Esophagus muscularis mucosa (tissue), 4 donors: Measurements from ENCODE around the gene ARL2BP. TPM values are rescaled to one million over a fixed set of nuclear protein-coding genes. Genes with fewer than 3 reads are reported as not detected.

Source experiments
- DNase-seq: peaks from one replicate; pipeline ENCODE4 v3.0.0-alpha.2; 2017; ENCODE audit errors: extremely low spot score
- H3K27ac ChIP-seq, 4 donors: fragments of 200-600 bp; sonication (generic); replicated peaks in 1 of 4; 1 replicate in 3 of 4; 2 replicates in 1 of 4; pipeline ENCODE4 v1.5.1; 2016 to 2019; ENCODE audit warnings: mild to moderate bottlenecking in 1 of 4
- H3K27me3 ChIP-seq, 4 donors: fragments of 200-600 bp; sonication (generic); one replicate each; pipeline versions ENCODE4 v1.5.1 to v1.6.0; 2016 to 2019
- H3K36me3 ChIP-seq, 4 donors: fragments of 200-600 bp; sonication (generic); one replicate each; pipeline ENCODE4 v1.5.1; 2016 to 2019
- H3K4me1 ChIP-seq, 4 donors: fragments of 200-600 bp; sonication (generic); one replicate each; pipeline ENCODE4 v1.5.1; 2016 to 2019
- H3K4me3 ChIP-seq, 4 donors: fragments of 200-600 bp; sonication (generic); 1 replicate in 2 of 4; 2 replicates in 2 of 4; pipeline ENCODE4 v1.5.1; 2016 to 2019; ENCODE audit warnings: mild to moderate bottlenecking in 4 of 4, moderate library complexity in 1 of 4
- H3K9me3 ChIP-seq, 4 donors: fragments of 200-600 bp; sonication (generic); 1 replicate in 3 of 4; 2 replicates in 1 of 4; pipeline ENCODE4 v1.5.1; 2016 to 2019
- EP300 ChIP-seq: sonication (generic); formaldehyde crosslinking; IDR thresholded peaks from one replicate; pipeline ENCODE4 v1.6.1; 2017; ENCODE audit warnings: antibody characterized with exemption
- POLR2A ChIP-seq: fragments of 450-650 bp; IDR thresholded peaks from one replicate; pipeline ENCODE4 v1.6.1; 2017; ENCODE audit warnings: antibody characterized with exemption, moderate library complexity, mild to moderate bottlenecking, low read depth
- POLR2AphosphoS5 ChIP-seq, 2 donors: sonication (generic); formaldehyde crosslinking; IDR thresholded peaks; one replicate each; pipeline ENCODE4 v1.6.1; 2017; ENCODE audit warnings: antibody characterized with exemption in 2 of 2
- WGBS: methylation state at CpG from one replicate; pipeline ENCODE4 v1.1.5; 2018; 5-methylcytosine and 5-hydroxymethylcytosine counted together
- intact Hi-C: fragments of 100-400 bp; cut with DNase I; formaldehyde crosslinking; loops from one replicate; pipeline ENCODE4 v1.15.1; 2023
- total RNA-seq, 4 donors: library from RNA; depleted of rRNA; stranded (reverse); fragments of >200 nt; gene quantifications; one replicate each; pipeline versions ENCODE4 v1.1.0 to v1.2.1, GENCODE V29; 2016
- TF ChIP-seq, protein P1 (sequence below), 3 experiments: fragments of 200-600 bp in 2 of 3; fragments of 450-650 bp in 1 of 3; sonication (generic) in 2 of 3; IDR thresholded peaks; one replicate each; pipeline ENCODE4 v1.5.1; 2017 to 2019; ENCODE audit warnings: antibody characterized with exemption in 3 of 3, mild to moderate bottlenecking in 2 of 3, moderate library complexity in 1 of 3

ARL2BP gene
- total RNA-seq, 4 donors from 2014 or later: 58.1 to 77.4 (median 66.9) TPM

DNA sequence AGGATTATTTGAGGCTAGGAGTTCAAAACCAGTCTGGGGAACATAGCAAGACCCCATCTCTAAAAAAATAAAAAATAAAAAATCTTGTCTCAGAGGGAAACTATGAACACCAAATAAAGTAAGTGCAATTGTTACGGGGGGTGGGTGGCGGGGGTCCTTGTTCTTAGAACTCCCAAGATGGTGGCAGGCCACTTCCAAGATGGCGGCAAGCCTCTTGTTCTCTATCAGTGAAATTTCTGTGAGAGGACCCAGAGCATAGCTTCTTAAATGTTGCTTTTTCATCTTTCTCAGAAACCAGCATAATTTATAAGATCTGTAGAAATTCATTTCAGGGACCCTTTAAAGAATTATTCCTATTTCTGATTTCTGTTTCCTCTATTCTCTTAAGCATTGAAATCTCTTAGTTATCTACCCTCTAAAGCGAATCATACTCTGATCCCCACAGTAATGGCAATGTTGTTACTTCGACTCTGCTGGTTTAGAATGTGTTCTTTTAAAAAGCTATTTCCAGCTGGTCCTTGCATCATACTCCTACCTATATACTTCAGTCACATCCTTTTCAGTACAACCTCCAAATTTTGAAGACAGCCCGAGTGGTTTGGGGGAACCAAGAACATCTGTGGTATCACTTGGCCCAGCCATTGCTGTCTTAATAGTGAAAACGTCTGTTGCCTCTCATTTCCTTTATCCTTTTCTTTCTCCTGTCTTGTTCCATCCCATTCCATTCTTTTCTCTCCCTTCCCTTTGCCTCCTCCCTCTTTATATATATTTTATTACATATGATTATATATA, 42.8 kb upstream of the ARL2BP start:
- Histone ChIP-seq H3K27ac (no peak overlapping the region), H3K36me3 (peaks cover 16 to 30% (median 27%) of the 10 kb centered on the region in 4 donors), H3K9me3 (no peaks in the 10 kb centered on the region), H3K4me1 (peaks cover 0 to 10% (median 4%) of the 10 kb centered on the region in 4 donors), H3K4me3 (no peak overlapping the region), H3K27me3 (no peaks in the 10 kb centered on the region)
- WGBS: 88% methylated on average over 7 of the region's 7 CpGs
- TF ChIP-seq POLR2A: no peak
- TF ChIP-seq, protein P1, sequence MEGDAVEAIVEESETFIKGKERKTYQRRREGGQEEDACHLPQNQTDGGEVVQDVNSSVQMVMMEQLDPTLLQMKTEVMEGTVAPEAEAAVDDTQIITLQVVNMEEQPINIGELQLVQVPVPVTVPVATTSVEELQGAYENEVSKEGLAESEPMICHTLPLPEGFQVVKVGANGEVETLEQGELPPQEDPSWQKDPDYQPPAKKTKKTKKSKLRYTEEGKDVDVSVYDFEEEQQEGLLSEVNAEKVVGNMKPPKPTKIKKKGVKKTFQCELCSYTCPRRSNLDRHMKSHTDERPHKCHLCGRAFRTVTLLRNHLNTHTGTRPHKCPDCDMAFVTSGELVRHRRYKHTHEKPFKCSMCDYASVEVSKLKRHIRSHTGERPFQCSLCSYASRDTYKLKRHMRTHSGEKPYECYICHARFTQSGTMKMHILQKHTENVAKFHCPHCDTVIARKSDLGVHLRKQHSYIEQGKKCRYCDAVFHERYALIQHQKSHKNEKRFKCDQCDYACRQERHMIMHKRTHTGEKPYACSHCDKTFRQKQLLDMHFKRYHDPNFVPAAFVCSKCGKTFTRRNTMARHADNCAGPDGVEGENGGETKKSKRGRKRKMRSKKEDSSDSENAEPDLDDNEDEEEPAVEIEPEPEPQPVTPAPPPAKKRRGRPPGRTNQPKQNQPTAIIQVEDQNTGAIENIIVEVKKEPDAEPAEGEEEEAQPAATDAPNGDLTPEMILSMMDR (IDR thresholded peaks at IDR 0.05): no peak
- no peak for TF ChIP-seq POLR2AphosphoS5 (IDR thresholded peaks at IDR 0.05)
- TF ChIP-seq EP300: no peak
- DNase-seq: no peak
- intact Hi-C loops: no loop called here

DNA sequence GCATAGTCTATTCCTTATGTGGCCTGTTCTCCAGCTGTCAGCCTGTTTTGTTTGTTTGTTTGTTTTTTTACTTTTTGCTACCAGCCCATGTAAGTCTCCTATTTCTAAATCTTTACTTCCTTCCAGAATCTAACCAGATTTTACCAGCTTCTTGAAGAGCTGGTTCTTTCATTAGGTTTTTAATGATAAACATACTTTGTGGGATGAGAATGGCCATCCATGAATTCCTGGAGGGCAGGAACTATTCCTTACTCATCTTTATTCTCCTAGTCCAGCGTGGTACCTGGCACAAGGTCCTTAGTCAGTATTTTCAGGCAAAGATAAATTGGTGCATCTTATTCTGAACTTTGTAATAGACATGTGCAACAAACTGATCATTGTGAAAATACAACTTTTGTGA, 41.6 kb upstream of the ARL2BP start:
- DNase-seq: no peak
- Histone ChIP-seq H3K27me3 (no peaks in the 10 kb centered on the region), H3K36me3 (peaks cover 22 to 41% (median 35%) of the 10 kb centered on the region in 4 donors), H3K4me3 (no peak overlapping the region), H3K9me3 (no peaks in the 10 kb centered on the region), H3K27ac (no peak overlapping the region), H3K4me1 (peaks cover 0 to 6% (median 2%) of the 10 kb centered on the region in 4 donors)
- no peak for TF ChIP-seq POLR2AphosphoS5 (IDR thresholded peaks at IDR 0.05)
- no peak for TF ChIP-seq EP300
- TF ChIP-seq, protein P1 (IDR thresholded peaks at IDR 0.05): no peak
- no peak for TF ChIP-seq POLR2A
- 72% methylated on average over 1 of the region's 1 CpG for WGBS
- intact Hi-C loops: no loop called here

GRCh38 chr16:57204675-57205074, 40.4 kb upstream of the ARL2BP start:
- H3K27ac ChIP-seq: no peak overlapping the region

DNA sequence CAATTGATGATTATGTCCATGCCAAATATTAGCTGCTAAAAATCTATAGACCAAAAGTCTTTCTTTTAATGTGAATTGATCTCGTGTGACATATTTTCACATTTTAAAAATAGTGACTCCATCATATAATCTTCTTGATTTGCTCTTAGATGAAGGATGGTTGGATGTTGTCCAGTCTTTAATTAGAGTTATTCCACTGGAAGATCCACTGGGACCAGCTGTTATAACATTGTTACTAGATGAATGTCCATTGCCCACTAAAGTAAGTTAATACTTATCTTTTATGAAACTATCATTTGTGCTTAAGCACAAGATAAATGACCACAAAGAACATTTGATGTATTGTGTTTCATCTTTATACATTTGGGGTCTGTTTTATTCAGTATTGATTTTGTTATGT, 36.1 kb upstream of the ARL2BP start:
- Histone ChIP-seq H3K4me3 (no peak overlapping the region), H3K27me3 (no peaks in the 10 kb centered on the region), H3K4me1 (no peaks in the 10 kb centered on the region), H3K9me3 (no peaks in the 10 kb centered on the region), H3K36me3 (peaks cover 46 to 95% (median 89%) of the 10 kb centered on the region in 4 donors), H3K27ac (no peak overlapping the region)
- intact Hi-C loops: no loop called here
- no peak for DNase-seq
- 91% methylated on average over 1 of the region's 1 CpG for WGBS
- no peak for TF ChIP-seq POLR2AphosphoS5 (IDR thresholded peaks at IDR 0.05)

More at GRCh38 chr16:57204675-57205074, 40.4 kb upstream of the ARL2BP start:
- no peak overlapping the region for H3K4me3 ChIP-seq
- H3K9me3 ChIP-seq: no peaks in the 10 kb centered on the region
- intact Hi-C loops: no loop called here
- H3K27me3 ChIP-seq: no peaks in the 10 kb centered on the region
- DNase-seq: no peak
- H3K4me1 ChIP-seq: no peaks in the 10 kb centered on the region
- peaks cover 31 to 53% (median 48%) of the 10 kb centered on the region in 4 donors for H3K36me3 ChIP-seq
- TF ChIP-seq, protein P1 (IDR thresholded peaks at IDR 0.05): no peak
- TF ChIP-seq POLR2A: no peak
- TF ChIP-seq POLR2AphosphoS5 (IDR thresholded peaks at IDR 0.05): no peak
- no peak for TF ChIP-seq EP300
- 94% methylated on average over 12 of the region's 12 CpGs for whole genome bisulfite sequencing

GRCh38 chr16:57209780-57210179, 35.3 kb upstream of the ARL2BP start:
- Histone ChIP-seq H3K27ac (no peak overlapping the region), H3K4me3 (no peak overlapping the region), H3K27me3 (no peaks in the 10 kb centered on the region), H3K4me1 (no peaks in the 10 kb centered on the region), H3K36me3 (peaks cover 54 to 99% (median 93%) of the 10 kb centered on the region in 4 donors), H3K9me3 (no peaks in the 10 kb centered on the region)
- 97% methylated on average over 5 of the region's 5 CpGs for WGBS
- intact Hi-C loops: no loop called here
- TF ChIP-seq POLR2A: no peak
- DNase-seq: no peak
